Neural progenitor cell (in vitro differentiated cells): ENCODE results near the gene CHMP6.
A peak's percentile ranks its signal among the peaks of the same experiment; 100 is the strongest.

Experiments used
- EZH2 ChIP-seq: fragments of 200-600 bp; sonication (generic); IDR thresholded peaks from 2 replicates; pipeline ENCODE4 v1.6.1; 2017; ENCODE audit warnings: antibody characterized with exemption, mild to moderate bottlenecking, moderate library complexity
- TF ChIP-seq, protein P1 (sequence below): fragments of 200-600 bp; sonication (generic); IDR thresholded peaks from 2 replicates; pipeline ENCODE4 v1.5.1; 2017; ENCODE audit warnings: antibody characterized with exemption, mild to moderate bottlenecking

GRCh38 chr17:80970044-80970761 is 21.4 kb upstream of the CHMP6 start:
- TF ChIP-seq, protein P1, sequence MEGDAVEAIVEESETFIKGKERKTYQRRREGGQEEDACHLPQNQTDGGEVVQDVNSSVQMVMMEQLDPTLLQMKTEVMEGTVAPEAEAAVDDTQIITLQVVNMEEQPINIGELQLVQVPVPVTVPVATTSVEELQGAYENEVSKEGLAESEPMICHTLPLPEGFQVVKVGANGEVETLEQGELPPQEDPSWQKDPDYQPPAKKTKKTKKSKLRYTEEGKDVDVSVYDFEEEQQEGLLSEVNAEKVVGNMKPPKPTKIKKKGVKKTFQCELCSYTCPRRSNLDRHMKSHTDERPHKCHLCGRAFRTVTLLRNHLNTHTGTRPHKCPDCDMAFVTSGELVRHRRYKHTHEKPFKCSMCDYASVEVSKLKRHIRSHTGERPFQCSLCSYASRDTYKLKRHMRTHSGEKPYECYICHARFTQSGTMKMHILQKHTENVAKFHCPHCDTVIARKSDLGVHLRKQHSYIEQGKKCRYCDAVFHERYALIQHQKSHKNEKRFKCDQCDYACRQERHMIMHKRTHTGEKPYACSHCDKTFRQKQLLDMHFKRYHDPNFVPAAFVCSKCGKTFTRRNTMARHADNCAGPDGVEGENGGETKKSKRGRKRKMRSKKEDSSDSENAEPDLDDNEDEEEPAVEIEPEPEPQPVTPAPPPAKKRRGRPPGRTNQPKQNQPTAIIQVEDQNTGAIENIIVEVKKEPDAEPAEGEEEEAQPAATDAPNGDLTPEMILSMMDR, result peak; percentile 54
- no peak for TF ChIP-seq EZH2
